ENCODE results near the gene MRTFA. TPM values are rescaled to one million over a fixed set of nuclear protein-coding genes. Genes with fewer than 3 reads are reported as not detected.

Gene MRTFA
- total and polyA plus RNA-seq, 9 of the 15 experiments (the other 6 are each of a cell fraction or from before 2014, with no cell fraction given) = 0.84 to 21.1 (median 3.7) TPM

DNA sequence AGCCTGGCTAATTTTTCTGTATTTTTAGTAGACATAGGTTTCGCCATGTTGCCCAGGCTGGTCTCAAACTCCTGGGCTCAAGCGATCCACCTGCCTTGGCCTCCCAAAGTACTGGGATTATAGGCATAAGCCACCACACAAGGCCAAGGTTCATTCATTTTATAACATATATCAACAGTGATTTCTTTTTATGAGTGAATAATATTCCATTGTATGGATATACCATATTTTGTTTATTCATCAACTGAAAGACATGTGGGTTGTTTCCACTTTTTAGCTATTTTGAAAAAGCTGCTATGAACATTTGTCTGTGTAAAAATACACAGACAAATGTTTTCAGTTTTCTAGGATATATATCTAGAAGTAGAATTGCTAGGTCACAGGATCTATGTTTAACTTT is 116.0 kb downstream of the MRTFA start:
- DNase-seq (ENCODE audit: extremely low read depth in 1 of 4, low spot score in 3 of 4) (no peak), FAIRE-seq (no peak), ATAC-seq (no peak)
- Histone ChIP-seq H3K9me3 (replicated peaks; ENCODE audit: control insufficient read depth, insufficient read depth, low read depth, low read length) (no peaks in the 10 kb centered on the region), H4K20me1 (replicated peaks; ENCODE audit: control insufficient read depth, insufficient read depth, low read length) (no peaks in the 10 kb centered on the region), H3K36me3 (ENCODE audit: control insufficient read depth, insufficient read depth, low read length) (no peaks in the 10 kb centered on the region), H3K27me3 (ENCODE audit: control insufficient read depth in 2 of 2, insufficient read depth in 2 of 2, low read length in 2 of 2) (no peaks in the 10 kb centered on the region), H3K9ac (ENCODE audit: insufficient read depth in 1 of 2, low read depth in 2 of 2, low read length in 2 of 2) (no peak overlapping the region), H3K4me2 (ENCODE audit: insufficient read depth, low read length) (no peak overlapping the region), H2AFZ (ENCODE audit: low read depth, low read length) (no peak overlapping the region), H3K4me3 (no peak overlapping the region), H3K27ac (ENCODE audit: extremely low read depth, low read depth, low read length) (no peak overlapping the region), H3K79me2 (ENCODE audit: control insufficient read depth, insufficient read depth, low read length) (no peaks in the 10 kb centered on the region), H3K9me1 (ENCODE audit: control insufficient read depth, insufficient read depth, low read length) (no peaks in the 10 kb centered on the region), H3K4me1 (replicated peaks in 1 of 2; ENCODE audit: control insufficient read depth in 2 of 2, insufficient read depth in 2 of 2, low read length in 2 of 2) (no peaks in the 10 kb centered on the region)
- POLR2A ChIA-PET = no interaction called here
- WGBS (ENCODE audit: insufficient coverage, low coverage, missing lambda C conversion rate) = 100% methylated on average over 2 of the region's 2 CpGs
- in situ Hi-C loops (cut with MboI) (loop anchor here (5.0 kb wide), 1 partner anchor 122 kb away; no protein-coding TSS in a partner anchor), intact Hi-C loops (cut with micrococcal nuclease) (no loop called here)
- CTCF ChIA-PET (ENCODE audit: low intra/inter-chr PET ratio) = no interaction called here
- no TSS peak for BruUV-seq (replicated peaks)
- TF ChIP-seq SOX6 (IDR thresholded peaks at IDR 0.05) = no peak
- TF ChIP-seq JUNB (CRISPR knock-in tag; conservative IDR thresholded peaks at IDR 0.05) = no peak
- TF ChIP-seq, protein P1, sequence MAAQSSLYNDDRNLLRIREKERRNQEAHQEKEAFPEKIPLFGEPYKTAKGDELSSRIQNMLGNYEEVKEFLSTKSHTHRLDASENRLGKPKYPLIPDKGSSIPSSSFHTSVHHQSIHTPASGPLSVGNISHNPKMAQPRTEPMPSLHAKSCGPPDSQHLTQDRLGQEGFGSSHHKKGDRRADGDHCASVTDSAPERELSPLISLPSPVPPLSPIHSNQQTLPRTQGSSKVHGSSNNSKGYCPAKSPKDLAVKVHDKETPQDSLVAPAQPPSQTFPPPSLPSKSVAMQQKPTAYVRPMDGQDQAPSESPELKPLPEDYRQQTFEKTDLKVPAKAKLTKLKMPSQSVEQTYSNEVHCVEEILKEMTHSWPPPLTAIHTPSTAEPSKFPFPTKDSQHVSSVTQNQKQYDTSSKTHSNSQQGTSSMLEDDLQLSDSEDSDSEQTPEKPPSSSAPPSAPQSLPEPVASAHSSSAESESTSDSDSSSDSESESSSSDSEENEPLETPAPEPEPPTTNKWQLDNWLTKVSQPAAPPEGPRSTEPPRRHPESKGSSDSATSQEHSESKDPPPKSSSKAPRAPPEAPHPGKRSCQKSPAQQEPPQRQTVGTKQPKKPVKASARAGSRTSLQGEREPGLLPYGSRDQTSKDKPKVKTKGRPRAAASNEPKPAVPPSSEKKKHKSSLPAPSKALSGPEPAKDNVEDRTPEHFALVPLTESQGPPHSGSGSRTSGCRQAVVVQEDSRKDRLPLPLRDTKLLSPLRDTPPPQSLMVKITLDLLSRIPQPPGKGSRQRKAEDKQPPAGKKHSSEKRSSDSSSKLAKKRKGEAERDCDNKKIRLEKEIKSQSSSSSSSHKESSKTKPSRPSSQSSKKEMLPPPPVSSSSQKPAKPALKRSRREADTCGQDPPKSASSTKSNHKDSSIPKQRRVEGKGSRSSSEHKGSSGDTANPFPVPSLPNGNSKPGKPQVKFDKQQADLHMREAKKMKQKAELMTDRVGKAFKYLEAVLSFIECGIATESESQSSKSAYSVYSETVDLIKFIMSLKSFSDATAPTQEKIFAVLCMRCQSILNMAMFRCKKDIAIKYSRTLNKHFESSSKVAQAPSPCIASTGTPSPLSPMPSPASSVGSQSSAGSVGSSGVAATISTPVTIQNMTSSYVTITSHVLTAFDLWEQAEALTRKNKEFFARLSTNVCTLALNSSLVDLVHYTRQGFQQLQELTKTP (IDR thresholded peaks at IDR 0.05; ENCODE audit: low read depth in 1 of 2, partially characterized antibody in 2 of 2) = no peak
- TF ChIP-seq, protein P2, sequence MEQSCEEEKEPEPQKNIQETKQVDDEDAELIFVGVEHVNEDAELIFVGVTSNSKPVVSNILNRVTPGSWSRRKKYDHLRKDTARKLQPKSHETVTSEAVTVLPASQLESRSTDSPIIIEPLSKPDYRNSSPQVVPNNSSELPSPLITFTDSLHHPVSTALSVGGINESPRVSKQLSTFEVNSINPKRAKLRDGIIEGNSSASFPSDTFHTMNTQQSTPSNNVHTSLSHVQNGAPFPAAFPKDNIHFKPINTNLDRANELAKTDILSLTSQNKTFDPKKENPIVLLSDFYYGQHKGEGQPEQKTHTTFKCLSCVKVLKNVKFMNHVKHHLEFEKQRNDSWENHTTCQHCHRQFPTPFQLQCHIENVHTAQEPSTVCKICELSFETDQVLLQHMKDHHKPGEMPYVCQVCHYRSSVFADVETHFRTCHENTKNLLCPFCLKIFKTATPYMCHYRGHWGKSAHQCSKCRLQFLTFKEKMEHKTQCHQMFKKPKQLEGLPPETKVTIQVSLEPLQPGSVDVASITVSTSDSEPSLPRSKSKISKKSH (CRISPR knock-in tag; IDR thresholded peaks at IDR 0.05) = no peak
- TF ChIP-seq, protein P3, sequence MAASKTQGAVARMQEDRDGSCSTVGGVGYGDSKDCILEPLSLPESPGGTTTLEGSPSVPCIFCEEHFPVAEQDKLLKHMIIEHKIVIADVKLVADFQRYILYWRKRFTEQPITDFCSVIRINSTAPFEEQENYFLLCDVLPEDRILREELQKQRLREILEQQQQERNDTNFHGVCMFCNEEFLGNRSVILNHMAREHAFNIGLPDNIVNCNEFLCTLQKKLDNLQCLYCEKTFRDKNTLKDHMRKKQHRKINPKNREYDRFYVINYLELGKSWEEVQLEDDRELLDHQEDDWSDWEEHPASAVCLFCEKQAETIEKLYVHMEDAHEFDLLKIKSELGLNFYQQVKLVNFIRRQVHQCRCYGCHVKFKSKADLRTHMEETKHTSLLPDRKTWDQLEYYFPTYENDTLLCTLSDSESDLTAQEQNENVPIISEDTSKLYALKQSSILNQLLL (CRISPR knock-in tag; IDR thresholded peaks at IDR 0.05; ENCODE audit: borderline replicate concordance) = no peak
- TF ChIP-seq USF1 (CRISPR knock-in tag; IDR thresholded peaks at IDR 0.05) = no peak
- no peak for TF ChIP-seq TAF1 (IDR thresholded peaks at IDR 0.05; ENCODE audit: control insufficient read depth, extremely low read depth, insufficient read depth, low read length, severe bottlenecking)
- TF ChIP-seq RREB1 (CRISPR knock-in tag; IDR thresholded peaks at IDR 0.05) = no peak
